ENCODE results near the gene PCDHA10. TPM values are rescaled to one million over a fixed set of nuclear protein-coding genes. Genes with fewer than 3 reads are reported as not detected.
"Not testable (repeated sequence)": the region's sequence is repeated elsewhere in the genome, so short reads cannot be mapped to it uniquely, and the experiment has no call there.

The PCDHA10 gene
- polyA plus RNA-seq, 1 donor (not counting 4 experiments of a cell fraction or from before 2014, with no cell fraction given), result 0.03 TPM

DNA sequence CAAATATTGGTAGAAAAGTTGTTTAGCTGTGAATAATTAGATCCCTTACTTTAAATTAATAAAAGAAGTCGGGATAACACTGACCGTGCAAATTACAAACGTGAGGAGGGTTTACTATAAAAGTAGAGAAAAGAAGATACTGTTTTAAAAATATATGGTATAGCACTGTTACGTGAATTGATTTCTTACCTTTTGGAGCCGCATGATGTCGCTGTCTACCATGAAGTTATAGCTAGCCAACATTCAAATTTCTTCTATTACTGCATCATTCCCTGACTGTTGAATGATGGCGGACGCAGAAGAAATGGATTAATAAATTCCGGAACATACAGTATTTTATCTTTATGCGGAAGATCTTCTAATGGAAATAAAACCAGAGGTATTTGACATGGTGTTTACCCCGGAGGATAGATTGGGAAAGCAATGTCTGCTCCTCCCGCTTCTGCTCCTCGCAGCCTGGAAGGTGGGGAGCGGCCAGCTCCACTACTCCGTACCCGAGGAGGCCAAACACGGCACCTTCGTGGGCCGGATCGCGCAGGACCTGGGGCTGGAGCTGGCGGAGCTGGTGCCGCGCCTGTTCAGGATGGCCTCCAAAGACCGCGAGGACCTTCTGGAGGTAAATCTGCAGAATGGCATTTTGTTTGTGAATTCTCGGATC is 27.9 kb upstream of the PCDHA10 start, which contains the start of gene PCDHA6:
Gene PCDHA6 (plus strand): TSS at position 257 of the 658 bp plus-strand sequence. CDS start 132 bp downstream, at position 389.
- DNase-seq (ENCODE audit: low read depth, low spot score), result no peak
- no peak within 1 kb of the TSS for H3K27ac ChIP-seq (ENCODE audit: control insufficient read depth, insufficient read depth, low read length)
- TF ChIP-seq, protein P1, sequence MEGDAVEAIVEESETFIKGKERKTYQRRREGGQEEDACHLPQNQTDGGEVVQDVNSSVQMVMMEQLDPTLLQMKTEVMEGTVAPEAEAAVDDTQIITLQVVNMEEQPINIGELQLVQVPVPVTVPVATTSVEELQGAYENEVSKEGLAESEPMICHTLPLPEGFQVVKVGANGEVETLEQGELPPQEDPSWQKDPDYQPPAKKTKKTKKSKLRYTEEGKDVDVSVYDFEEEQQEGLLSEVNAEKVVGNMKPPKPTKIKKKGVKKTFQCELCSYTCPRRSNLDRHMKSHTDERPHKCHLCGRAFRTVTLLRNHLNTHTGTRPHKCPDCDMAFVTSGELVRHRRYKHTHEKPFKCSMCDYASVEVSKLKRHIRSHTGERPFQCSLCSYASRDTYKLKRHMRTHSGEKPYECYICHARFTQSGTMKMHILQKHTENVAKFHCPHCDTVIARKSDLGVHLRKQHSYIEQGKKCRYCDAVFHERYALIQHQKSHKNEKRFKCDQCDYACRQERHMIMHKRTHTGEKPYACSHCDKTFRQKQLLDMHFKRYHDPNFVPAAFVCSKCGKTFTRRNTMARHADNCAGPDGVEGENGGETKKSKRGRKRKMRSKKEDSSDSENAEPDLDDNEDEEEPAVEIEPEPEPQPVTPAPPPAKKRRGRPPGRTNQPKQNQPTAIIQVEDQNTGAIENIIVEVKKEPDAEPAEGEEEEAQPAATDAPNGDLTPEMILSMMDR (optimal IDR thresholded peaks at IDR 0.05 in 1 of 3, IDR thresholded peaks at IDR 0.05 in 1 of 3, conservative IDR thresholded peaks at IDR 0.05 in 1 of 3; ENCODE audit: extremely low read depth in 1 of 3, insufficient read depth in 2 of 3, low read length in 3 of 3), result no peak
- TF ChIP-seq EZH2 (IDR thresholded peaks at IDR 0.05; ENCODE audit: low read length), result no peak
- no peak within 1 kb of the TSS for H3K4me2 ChIP-seq (ENCODE audit: control insufficient read depth, extremely low read depth, insufficient read depth, low read depth, low read length)
- no peak within 1 kb of the TSS for H3K9ac ChIP-seq (ENCODE audit: control insufficient read depth, extremely low read depth, insufficient read depth, low read length)
- H3K4me1 ChIP-seq (ENCODE audit: control insufficient read depth, extremely low read depth, insufficient read depth, low read length), result no peaks in the 10 kb centered on the region
- H2AFZ ChIP-seq (ENCODE audit: control insufficient read depth, low read length), result no peak within 1 kb of the TSS
- no peaks in the 10 kb centered on the region for H3K9me1 ChIP-seq (ENCODE audit: control insufficient read depth, extremely low read depth, insufficient read depth, low read length)
- H3K4me3 ChIP-seq (ENCODE audit: control insufficient read depth in 2 of 3, extremely low read depth in 1 of 3, insufficient read depth in 2 of 3, low read depth in 1 of 3, low read length in 3 of 3), result no peak within 1 kb of the TSS
- no peaks in the 10 kb centered on the region for H3K36me3 ChIP-seq (ENCODE audit: control insufficient read depth in 2 of 2, extremely low read depth in 1 of 2, insufficient read depth in 2 of 2, low read length in 2 of 2)
- no peaks in the 10 kb centered on the region for H3K79me2 ChIP-seq (ENCODE audit: control insufficient read depth, insufficient read depth, low read length)
- dilution Hi-C loops (cut with MboI; ENCODE audit: extremely low pct_ligation_motif_present, low sequenced_read_pairs), result no loop called here
- peaks cover 11% of the 10 kb centered on the region for H3K9me3 ChIP-seq (ENCODE audit: control insufficient read depth, low read depth, low read length)
- H3K27me3 ChIP-seq (ENCODE audit: control insufficient read depth, extremely low read depth, insufficient read depth, low read length), result no peaks in the 10 kb centered on the region
- H4K20me1 ChIP-seq (ENCODE audit: control insufficient read depth, extremely low read depth, insufficient read depth, low read length), result no peaks in the 10 kb centered on the region
- FAIRE-seq, result no peak

DNA sequence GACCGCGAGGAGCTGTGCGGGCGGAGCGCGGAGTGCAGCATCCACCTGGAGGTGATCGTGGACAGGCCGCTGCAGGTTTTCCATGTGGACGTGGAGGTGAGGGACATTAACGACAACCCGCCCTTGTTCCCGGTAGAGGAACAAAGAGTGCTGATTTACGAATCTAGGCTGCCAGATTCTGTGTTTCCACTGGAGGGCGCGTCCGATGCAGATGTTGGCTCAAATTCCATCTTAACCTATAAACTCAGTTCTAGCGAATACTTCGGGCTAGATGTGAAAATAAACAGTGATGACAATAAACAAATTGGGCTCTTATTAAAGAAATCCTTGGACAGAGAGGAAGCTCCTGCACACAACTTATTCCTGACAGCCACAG is 27.3 kb upstream of the PCDHA10 start:
- H4K20me1 ChIP-seq (ENCODE audit: control insufficient read depth, extremely low read depth, insufficient read depth, low read length), result no peaks in the 10 kb centered on the region
- DNase-seq (ENCODE audit: low read depth, low spot score) (no peak), FAIRE-seq (no peak)
- no peak overlapping the region for H3K27ac ChIP-seq (ENCODE audit: control insufficient read depth, insufficient read depth, low read length)
- H3K9me3 ChIP-seq (ENCODE audit: control insufficient read depth, low read depth, low read length), result peaks cover 10% of the 10 kb centered on the region
- dilution Hi-C loops (cut with MboI; ENCODE audit: extremely low pct_ligation_motif_present, low sequenced_read_pairs), result no loop called here
- no peak overlapping the region for H3K9ac ChIP-seq (ENCODE audit: control insufficient read depth, extremely low read depth, insufficient read depth, low read length)
- TF ChIP-seq, protein P1 (optimal IDR thresholded peaks at IDR 0.05 in 1 of 3, IDR thresholded peaks at IDR 0.05 in 1 of 3, conservative IDR thresholded peaks at IDR 0.05 in 1 of 3; ENCODE audit: extremely low read depth in 1 of 3, insufficient read depth in 2 of 3, low read length in 3 of 3), result no peak
- no peak for TF ChIP-seq EZH2 (IDR thresholded peaks at IDR 0.05; ENCODE audit: low read length)
- no peaks in the 10 kb centered on the region for H3K27me3 ChIP-seq (ENCODE audit: control insufficient read depth, extremely low read depth, insufficient read depth, low read length)
- H3K36me3 ChIP-seq (ENCODE audit: control insufficient read depth in 2 of 2, extremely low read depth in 1 of 2, insufficient read depth in 2 of 2, low read length in 2 of 2), result no peaks in the 10 kb centered on the region
- H3K4me1 ChIP-seq (ENCODE audit: control insufficient read depth, extremely low read depth, insufficient read depth, low read length), result no peaks in the 10 kb centered on the region
- no peak overlapping the region for H3K4me3 ChIP-seq (ENCODE audit: control insufficient read depth in 2 of 3, extremely low read depth in 1 of 3, insufficient read depth in 2 of 3, low read depth in 1 of 3, low read length in 3 of 3)
- no peak overlapping the region for H2AFZ ChIP-seq (ENCODE audit: control insufficient read depth, low read length)
- no peaks in the 10 kb centered on the region for H3K79me2 ChIP-seq (ENCODE audit: control insufficient read depth, insufficient read depth, low read length)
- H3K9me1 ChIP-seq (ENCODE audit: control insufficient read depth, extremely low read depth, insufficient read depth, low read length), result no peaks in the 10 kb centered on the region
- H3K4me2 ChIP-seq (ENCODE audit: control insufficient read depth, extremely low read depth, insufficient read depth, low read depth, low read length), result no peak overlapping the region

DNA sequence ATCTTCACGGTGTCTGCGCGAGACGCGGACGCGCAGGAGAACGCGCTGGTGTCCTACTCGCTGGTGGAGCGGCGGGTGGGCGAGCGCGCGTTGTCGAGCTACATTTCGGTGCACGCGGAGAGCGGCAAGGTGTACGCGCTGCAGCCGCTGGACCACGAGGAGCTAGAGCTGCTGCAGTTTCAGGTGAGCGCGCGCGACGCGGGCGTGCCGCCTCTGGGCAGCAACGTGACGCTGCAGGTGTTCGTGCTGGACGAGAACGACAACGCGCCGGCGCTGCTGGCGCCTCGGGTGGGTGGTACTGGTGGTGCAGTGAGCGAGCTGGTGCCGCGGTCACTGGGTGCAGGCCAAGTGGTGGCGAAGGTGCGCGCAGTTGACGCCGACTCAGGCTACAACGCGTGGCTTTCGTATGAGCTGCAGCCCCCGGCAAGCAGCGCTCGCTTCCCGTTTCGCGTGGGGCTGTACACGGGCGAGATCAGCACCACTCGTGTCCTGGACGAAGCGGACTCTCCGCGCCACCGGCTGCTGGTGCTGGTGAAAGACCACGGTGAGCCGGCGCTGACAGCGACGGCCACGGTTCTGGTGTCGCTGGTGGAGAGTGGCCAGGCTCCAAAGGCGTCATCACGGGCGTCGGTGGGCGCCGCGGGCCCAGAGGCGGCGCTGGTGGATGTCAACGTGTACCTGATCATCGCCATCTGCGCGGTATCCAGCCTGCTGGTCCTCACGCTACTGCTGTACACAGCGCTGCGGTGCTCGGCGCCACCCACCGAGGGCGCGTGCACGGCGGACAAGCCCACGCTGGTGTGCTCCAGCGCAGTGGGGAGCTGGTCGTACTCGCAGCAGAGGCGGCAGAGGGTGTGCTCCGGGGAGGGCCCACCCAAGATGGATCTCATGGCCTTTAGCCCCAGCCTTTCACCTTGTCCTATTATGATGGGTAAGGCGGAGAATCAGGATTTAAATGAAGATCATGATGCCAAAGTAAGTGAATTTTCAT is 25.9 kb upstream of the PCDHA10 start:
- DNase-seq (ENCODE audit: low read depth, low spot score); H3K4me3 ChIP-seq (ENCODE audit: control insufficient read depth in 2 of 3, extremely low read depth in 1 of 3, insufficient read depth in 2 of 3, low read depth in 1 of 3, low read length in 3 of 3); H3K79me2 ChIP-seq (ENCODE audit: control insufficient read depth, insufficient read depth, low read length); FAIRE-seq; dilution Hi-C loops (cut with MboI; ENCODE audit: extremely low pct_ligation_motif_present, low sequenced_read_pairs); H3K9ac ChIP-seq (ENCODE audit: control insufficient read depth, extremely low read depth, insufficient read depth, low read length); H3K9me1 ChIP-seq (ENCODE audit: control insufficient read depth, extremely low read depth, insufficient read depth, low read length); H3K9me3 ChIP-seq (ENCODE audit: control insufficient read depth, low read depth, low read length); H3K27me3 ChIP-seq (ENCODE audit: control insufficient read depth, extremely low read depth, insufficient read depth, low read length); H2AFZ ChIP-seq (ENCODE audit: control insufficient read depth, low read length); H4K20me1 ChIP-seq (ENCODE audit: control insufficient read depth, extremely low read depth, insufficient read depth, low read length); H3K4me1 ChIP-seq (ENCODE audit: control insufficient read depth, extremely low read depth, insufficient read depth, low read length); H3K4me2 ChIP-seq (ENCODE audit: control insufficient read depth, extremely low read depth, insufficient read depth, low read depth, low read length); H3K27ac ChIP-seq (ENCODE audit: control insufficient read depth, insufficient read depth, low read length); H3K36me3 ChIP-seq (ENCODE audit: control insufficient read depth in 2 of 2, extremely low read depth in 1 of 2, insufficient read depth in 2 of 2, low read length in 2 of 2): not testable (repeated sequence)

Measured in keratinocyte (primary cell).